Liver (tissue), 9 donors: ENCODE results near the gene SEMA4C. TPM values are rescaled to one million over a fixed set of nuclear protein-coding genes. Genes with fewer than 3 reads are reported as not detected.

Source experiments
- DNase-seq: peaks from one replicate; pipeline ENCODE4 v3.0.0-alpha.2; 2017; ENCODE audit warnings: low spot score
- H3K27ac ChIP-seq, 2 donors: one replicate each; pipeline ENCODE4 v1.7.0; 2013; ENCODE audit warnings: inconsistent platforms in 2 of 2, low read length in 2 of 2, control low read depth in 1 of 2, low read depth in 1 of 2, mild to moderate bottlenecking in 1 of 2
- H3K27me3 ChIP-seq, 4 donors: one replicate each; pipeline versions ENCODE4 v1.6.1 to v1.7.0; 2013; ENCODE audit warnings: low read length in 3 of 4, inconsistent platforms in 1 of 4, mild to moderate bottlenecking in 1 of 4, moderate library complexity in 1 of 4; ENCODE audit not compliant: control insufficient read depth in 4 of 4, insufficient read depth in 4 of 4
- H3K36me3 ChIP-seq, 4 donors: one replicate each; pipeline versions ENCODE4 v1.6.1 to v1.7.0; 2013; ENCODE audit warnings: low read length in 3 of 4, mild to moderate bottlenecking in 3 of 4, low read depth in 1 of 4, moderate library complexity in 1 of 4; ENCODE audit not compliant: control insufficient read depth in 4 of 4, insufficient read depth in 3 of 4
- H3K4me1 ChIP-seq, 4 donors: one replicate each; pipeline versions ENCODE4 v1.6.1 to v1.7.0; 2013; ENCODE audit warnings: low read length in 3 of 4, mild to moderate bottlenecking in 3 of 4, moderate library complexity in 1 of 4; ENCODE audit not compliant: control insufficient read depth in 4 of 4, insufficient read depth in 4 of 4
- H3K4me3 ChIP-seq, 3 donors: one replicate each; pipeline versions ENCODE4 v1.6.1 to v1.7.0; 2013; ENCODE audit warnings: low read length in 3 of 3, control low read depth in 1 of 3, low read depth in 1 of 3, mild to moderate bottlenecking in 1 of 3
- H3K9ac ChIP-seq, 2 donors: one replicate each; pipeline ENCODE4 v1.7.0; 2013; ENCODE audit warnings: low read length in 2 of 2, mild to moderate bottlenecking in 2 of 2, moderate library complexity in 2 of 2, control low read depth in 1 of 2, low read depth in 1 of 2
- H3K9me3 ChIP-seq, 4 donors: one replicate each; pipeline versions ENCODE4 v1.6.1 to v1.7.0; 2013; ENCODE audit warnings: low read length in 3 of 4; ENCODE audit not compliant: control insufficient read depth in 4 of 4
- EGR1 ChIP-seq, 2 donors: IDR thresholded peaks; 2 replicates each; pipeline ENCODE4 v1.6.1; 2016 to 2018; ENCODE audit warnings: antibody characterized with exemption in 2 of 2, low read depth in 2 of 2
- FOXA1 ChIP-seq: IDR thresholded peaks from 2 replicates; pipeline ENCODE4 v1.6.1; 2016; ENCODE audit warnings: antibody characterized with exemption
- FOXA2 ChIP-seq: IDR thresholded peaks from 2 replicates; pipeline ENCODE4 v1.6.1; 2016; ENCODE audit warnings: antibody characterized with exemption
- GABPA ChIP-seq, 2 donors: IDR thresholded peaks in 1 of 2; conservative IDR thresholded peaks in 1 of 2; 2 replicates each; pipeline ENCODE4 v1.6.1; 2016; ENCODE audit warnings: antibody characterized with exemption in 2 of 2, mild to moderate bottlenecking in 1 of 2, moderate library complexity in 1 of 2
- HNF4A ChIP-seq, 2 donors: conservative IDR thresholded peaks; 2 replicates each; pipeline ENCODE4 v1.6.1; 2016; ENCODE audit warnings: antibody characterized with exemption in 2 of 2, mild to moderate bottlenecking in 2 of 2
- HNF4G ChIP-seq: IDR thresholded peaks from 2 replicates; pipeline ENCODE4 v1.6.1; 2016; ENCODE audit warnings: antibody characterized with exemption
- JUND ChIP-seq, 2 donors: IDR thresholded peaks; 2 replicates each; pipeline ENCODE4 v1.6.1; 2016; ENCODE audit warnings: antibody characterized with exemption in 2 of 2
- NR2F2 ChIP-seq: IDR thresholded peaks from 2 replicates; pipeline ENCODE4 v1.6.1; 2016; ENCODE audit warnings: antibody characterized with exemption
- RAD21 ChIP-seq, 2 donors: IDR thresholded peaks; 2 replicates each; pipeline ENCODE4 v1.6.1; 2016; ENCODE audit warnings: antibody characterized with exemption in 2 of 2, mild to moderate bottlenecking in 2 of 2
- RXRA ChIP-seq, 2 donors: IDR thresholded peaks; 2 replicates each; pipeline ENCODE4 v1.6.1; 2017 to 2018; ENCODE audit warnings: antibody characterized with exemption in 2 of 2, mild to moderate bottlenecking in 1 of 2
- SP1 ChIP-seq: IDR thresholded peaks from 2 replicates; pipeline ENCODE4 v1.6.1; 2018; ENCODE audit warnings: antibody characterized with exemption, mild to moderate bottlenecking
- TAF1 ChIP-seq: conservative IDR thresholded peaks from 2 replicates; pipeline ENCODE4 v1.6.1; 2016; ENCODE audit warnings: antibody characterized with exemption, mild to moderate bottlenecking
- YY1 ChIP-seq: IDR thresholded peaks from 2 replicates; pipeline ENCODE4 v1.6.1; 2016; ENCODE audit warnings: antibody characterized with exemption, mild to moderate bottlenecking
- WGBS: extraction: QIAGEN DNeasy Blood & Tissue Kit; methylation state at CpG from one replicate; pipeline ENCODE4 v1.1.7; 2013; 5-methylcytosine and 5-hydroxymethylcytosine counted together
- polyA plus RNA-seq, 2 donors: library from polyadenylated mRNA; stranded (reverse) in 1 of 2; unstranded in 1 of 2; fragments of 200-250 nt in 1 of 2; fragments of >200 nt in 1 of 2; fragmentation: Nextera tagmentation in 1 of 2; extraction: Ambion mirVana in 1 of 2; gene quantifications; one replicate each; pipeline versions ENCODE4 v1.2.1 to v1.2.3, GENCODE V29; 2013 to 2015
- total RNA-seq, 2 donors: library from RNA; depleted of rRNA; stranded (reverse); fragments of >200 nt; gene quantifications; one replicate each; pipeline ENCODE4 v1.2.3, GENCODE V29; 2014
- TF ChIP-seq, protein P1 (sequence below): IDR thresholded peaks from 2 replicates; pipeline ENCODE4 v1.6.1; 2016; ENCODE audit warnings: antibody characterized with exemption
- TF ChIP-seq, protein P2 (sequence below): IDR thresholded peaks from 2 replicates; pipeline ENCODE4 v1.6.1; 2016; ENCODE audit warnings: antibody characterized with exemption
- TF ChIP-seq, protein P3 (sequence below): IDR thresholded peaks from 2 replicates; pipeline ENCODE4 v1.6.1; 2016; ENCODE audit warnings: antibody characterized with exemption
- TF ChIP-seq, protein P4 (sequence below): fragments of 150-350 bp; IDR thresholded peaks from 2 replicates; pipeline ENCODE4 v1.5.1; 2017; ENCODE audit warnings: improper control_type of control experiment, low read depth, low read length; ENCODE audit not compliant: missing input control
- TF ChIP-seq, protein P5 (sequence below): IDR thresholded peaks from 2 replicates; pipeline ENCODE4 v1.6.1; 2016; ENCODE audit warnings: antibody characterized with exemption, mild to moderate bottlenecking
- donor health status: healthy.
- donor health status: healthy.
- donor health status: healthy.
- donor health status: healthy.
- donor health status: healthy.

Gene SEMA4C
- total and polyA plus RNA-seq, 4 donors = 3.7 to 23.2 (median 13.2) TPM

DNA sequence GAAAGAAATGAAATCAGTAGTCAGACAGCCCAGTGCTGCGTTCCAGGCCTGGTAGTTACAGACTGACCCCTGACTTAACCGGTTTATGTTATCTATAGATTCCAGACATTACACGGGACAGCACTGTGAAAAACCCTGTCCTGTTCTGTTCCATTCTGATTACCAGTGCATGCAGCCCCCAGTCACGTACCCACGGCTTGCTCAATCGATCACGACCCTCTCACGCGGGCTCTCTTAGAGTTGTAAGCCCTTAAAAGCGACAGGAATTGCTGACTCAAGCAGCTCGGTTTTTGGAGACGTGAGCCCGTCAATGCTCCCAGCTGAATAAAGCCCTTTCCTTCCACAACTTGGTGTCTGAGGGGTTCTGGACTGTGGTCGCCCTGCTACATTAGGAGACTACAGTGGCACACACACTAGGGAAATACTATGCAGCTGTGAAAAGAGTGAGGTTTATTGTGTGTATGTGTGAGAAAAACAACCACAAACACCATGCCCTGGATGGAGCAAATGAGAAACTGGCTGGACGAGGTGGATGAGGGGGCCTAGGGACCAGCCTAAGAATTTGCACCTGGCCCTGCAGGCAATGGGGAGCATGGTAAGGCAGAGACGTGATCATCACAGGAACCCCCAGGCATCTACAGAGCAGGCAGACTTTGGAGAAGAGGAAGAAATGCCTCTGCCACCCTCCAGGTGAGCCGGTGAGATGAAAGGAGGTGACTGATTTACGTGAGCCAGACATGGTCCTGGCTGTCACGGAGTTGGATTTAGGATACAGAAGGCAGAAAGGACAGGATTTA lies 49.1 kb upstream of the SEMA4C start (continued):
- TF ChIP-seq, protein P1, sequence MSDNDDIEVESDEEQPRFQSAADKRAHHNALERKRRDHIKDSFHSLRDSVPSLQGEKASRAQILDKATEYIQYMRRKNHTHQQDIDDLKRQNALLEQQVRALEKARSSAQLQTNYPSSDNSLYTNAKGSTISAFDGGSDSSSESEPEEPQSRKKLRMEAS = no peak
- TF ChIP-seq, protein P2, sequence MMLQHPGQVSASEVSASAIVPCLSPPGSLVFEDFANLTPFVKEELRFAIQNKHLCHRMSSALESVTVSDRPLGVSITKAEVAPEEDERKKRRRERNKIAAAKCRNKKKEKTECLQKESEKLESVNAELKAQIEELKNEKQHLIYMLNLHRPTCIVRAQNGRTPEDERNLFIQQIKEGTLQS = no peak
- no peak for TF ChIP-seq HNF4G

DNA sequence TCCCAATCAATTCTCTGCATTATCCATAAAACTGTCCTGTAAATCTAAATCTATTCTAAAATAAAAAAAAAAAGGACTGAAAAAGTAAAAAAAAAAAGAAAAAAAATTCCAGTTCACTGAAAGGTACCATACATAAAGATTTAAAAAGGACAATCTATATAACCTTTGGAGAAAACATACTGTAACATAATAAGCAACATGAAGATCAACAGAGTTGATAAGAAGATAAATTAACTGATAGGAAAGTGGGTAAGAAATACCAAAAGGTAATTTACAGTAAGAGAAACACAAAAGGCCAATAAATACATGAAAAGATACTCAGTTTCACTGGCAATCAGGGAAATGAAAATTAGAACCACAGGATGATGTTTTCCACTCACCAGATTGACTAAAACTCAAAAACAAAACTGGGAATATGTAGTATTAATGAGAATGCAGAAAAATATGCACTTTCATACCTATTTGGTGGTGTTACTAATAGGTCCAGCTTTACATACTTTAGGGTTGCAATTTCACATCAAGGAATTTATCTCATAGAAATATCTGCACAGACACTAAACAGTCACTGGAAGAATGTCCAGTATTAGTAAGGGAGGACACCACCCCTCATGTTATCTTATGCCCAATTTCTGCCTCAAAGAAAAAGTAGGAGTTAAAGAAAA lies 48.3 kb upstream of the SEMA4C start:
- TF ChIP-seq FOXA2 = no peak
- DNase-seq = no peak
- Histone ChIP-seq H3K9me3 (peaks cover 6 to 14% (median 11%) of the 10 kb centered on the region in 4 donors), H3K36me3 (no peaks in the 10 kb centered on the region), H3K27ac (no peak overlapping the region), H3K27me3 (no peaks in the 10 kb centered on the region), H3K4me1 (no peaks in the 10 kb centered on the region), H3K9ac (no peak overlapping the region), H3K4me3 (no peak overlapping the region)

DNA sequence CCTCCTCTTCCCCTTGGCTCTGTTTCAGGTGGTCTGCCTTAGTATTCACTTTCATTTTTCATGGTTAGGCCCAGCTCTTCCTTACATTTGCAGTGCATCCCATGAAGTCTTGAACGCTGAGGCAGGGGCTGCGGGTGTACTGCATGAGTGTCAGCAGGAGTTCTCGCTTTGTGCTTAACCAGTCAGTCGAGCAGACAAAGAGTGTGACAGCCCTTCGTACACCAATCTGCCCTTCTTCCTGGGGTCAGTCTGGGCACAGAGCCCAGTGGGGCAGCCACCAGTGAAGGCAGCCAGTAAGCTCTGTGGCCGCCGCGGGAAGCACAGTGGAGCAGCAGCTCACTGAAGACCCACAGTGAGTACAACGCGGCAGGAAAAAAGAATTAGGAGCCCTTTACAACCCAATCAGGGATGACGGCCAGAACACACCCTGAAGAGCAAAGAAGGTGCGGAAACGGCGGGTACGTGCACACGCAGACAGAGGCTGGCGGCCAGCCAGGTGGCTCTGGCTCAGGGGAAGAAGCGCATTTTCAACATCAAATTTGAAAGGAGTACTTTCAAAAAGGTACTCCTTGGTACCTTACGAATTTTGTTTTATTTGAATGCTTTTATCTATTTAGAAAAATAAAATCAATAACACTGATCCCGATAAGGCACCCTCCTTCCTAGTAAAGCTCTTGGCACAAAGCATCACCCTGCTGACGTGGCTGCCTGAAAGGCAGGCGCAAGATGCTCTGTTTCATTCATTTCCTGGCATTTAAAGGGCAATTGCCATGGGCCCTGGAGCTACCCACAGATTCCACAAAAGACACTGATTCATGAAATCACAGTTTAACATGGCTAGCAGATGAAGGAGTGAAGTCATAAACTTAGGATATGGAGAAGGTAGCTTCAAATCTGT lies 47.0 kb upstream of the SEMA4C start:
- DNase-seq = no peak
- H3K4me1 ChIP-seq = no peaks in the 10 kb centered on the region
- peaks cover 6 to 14% (median 11%) of the 10 kb centered on the region in 4 donors for H3K9me3 ChIP-seq
- no peaks in the 10 kb centered on the region for H3K27me3 ChIP-seq
- WGBS = 81% methylated on average over 22 of the region's 22 CpGs
- no peak overlapping the region for H3K9ac ChIP-seq
- no peak overlapping the region for H3K4me3 ChIP-seq
- no peak overlapping the region for H3K27ac ChIP-seq
- H3K36me3 ChIP-seq = no peaks in the 10 kb centered on the region
- TF ChIP-seq EGR1 (IDR thresholded peaks at IDR 0.05; ENCODE audit: low read depth in 2 of 2) (no peak), SP1 (no peak), RAD21 (IDR thresholded peaks at IDR 0.05) (no peak), FOXA1 (no peak), TAF1 (no peak), JUND (IDR thresholded peaks at IDR 0.05) (no peak), FOXA2 (no peak), HNF4G (no peak), NR2F2 (no peak), GABPA (IDR thresholded peaks at IDR 0.05 in 1 of 2, conservative IDR thresholded peaks at IDR 0.05 in 1 of 2) (no peak), RXRA (IDR thresholded peaks at IDR 0.05) (no peak), HNF4A (conservative IDR thresholded peaks at IDR 0.05) (no peak), YY1 (no peak)
- TF ChIP-seq, protein P3, sequence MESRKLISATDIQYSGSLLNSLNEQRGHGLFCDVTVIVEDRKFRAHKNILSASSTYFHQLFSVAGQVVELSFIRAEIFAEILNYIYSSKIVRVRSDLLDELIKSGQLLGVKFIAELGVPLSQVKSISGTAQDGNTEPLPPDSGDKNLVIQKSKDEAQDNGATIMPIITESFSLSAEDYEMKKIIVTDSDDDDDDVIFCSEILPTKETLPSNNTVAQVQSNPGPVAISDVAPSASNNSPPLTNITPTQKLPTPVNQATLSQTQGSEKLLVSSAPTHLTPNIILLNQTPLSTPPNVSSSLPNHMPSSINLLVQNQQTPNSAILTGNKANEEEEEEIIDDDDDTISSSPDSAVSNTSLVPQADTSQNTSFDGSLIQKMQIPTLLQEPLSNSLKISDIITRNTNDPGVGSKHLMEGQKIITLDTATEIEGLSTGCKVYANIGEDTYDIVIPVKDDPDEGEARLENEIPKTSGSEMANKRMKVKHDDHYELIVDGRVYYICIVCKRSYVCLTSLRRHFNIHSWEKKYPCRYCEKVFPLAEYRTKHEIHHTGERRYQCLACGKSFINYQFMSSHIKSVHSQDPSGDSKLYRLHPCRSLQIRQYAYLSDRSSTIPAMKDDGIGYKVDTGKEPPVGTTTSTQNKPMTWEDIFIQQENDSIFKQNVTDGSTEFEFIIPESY = no peak
- TF ChIP-seq, protein P2 = no peak
- TF ChIP-seq, protein P4, sequence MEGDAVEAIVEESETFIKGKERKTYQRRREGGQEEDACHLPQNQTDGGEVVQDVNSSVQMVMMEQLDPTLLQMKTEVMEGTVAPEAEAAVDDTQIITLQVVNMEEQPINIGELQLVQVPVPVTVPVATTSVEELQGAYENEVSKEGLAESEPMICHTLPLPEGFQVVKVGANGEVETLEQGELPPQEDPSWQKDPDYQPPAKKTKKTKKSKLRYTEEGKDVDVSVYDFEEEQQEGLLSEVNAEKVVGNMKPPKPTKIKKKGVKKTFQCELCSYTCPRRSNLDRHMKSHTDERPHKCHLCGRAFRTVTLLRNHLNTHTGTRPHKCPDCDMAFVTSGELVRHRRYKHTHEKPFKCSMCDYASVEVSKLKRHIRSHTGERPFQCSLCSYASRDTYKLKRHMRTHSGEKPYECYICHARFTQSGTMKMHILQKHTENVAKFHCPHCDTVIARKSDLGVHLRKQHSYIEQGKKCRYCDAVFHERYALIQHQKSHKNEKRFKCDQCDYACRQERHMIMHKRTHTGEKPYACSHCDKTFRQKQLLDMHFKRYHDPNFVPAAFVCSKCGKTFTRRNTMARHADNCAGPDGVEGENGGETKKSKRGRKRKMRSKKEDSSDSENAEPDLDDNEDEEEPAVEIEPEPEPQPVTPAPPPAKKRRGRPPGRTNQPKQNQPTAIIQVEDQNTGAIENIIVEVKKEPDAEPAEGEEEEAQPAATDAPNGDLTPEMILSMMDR = no peak
- TF ChIP-seq, protein P1 = no peak
- TF ChIP-seq, protein P5, sequence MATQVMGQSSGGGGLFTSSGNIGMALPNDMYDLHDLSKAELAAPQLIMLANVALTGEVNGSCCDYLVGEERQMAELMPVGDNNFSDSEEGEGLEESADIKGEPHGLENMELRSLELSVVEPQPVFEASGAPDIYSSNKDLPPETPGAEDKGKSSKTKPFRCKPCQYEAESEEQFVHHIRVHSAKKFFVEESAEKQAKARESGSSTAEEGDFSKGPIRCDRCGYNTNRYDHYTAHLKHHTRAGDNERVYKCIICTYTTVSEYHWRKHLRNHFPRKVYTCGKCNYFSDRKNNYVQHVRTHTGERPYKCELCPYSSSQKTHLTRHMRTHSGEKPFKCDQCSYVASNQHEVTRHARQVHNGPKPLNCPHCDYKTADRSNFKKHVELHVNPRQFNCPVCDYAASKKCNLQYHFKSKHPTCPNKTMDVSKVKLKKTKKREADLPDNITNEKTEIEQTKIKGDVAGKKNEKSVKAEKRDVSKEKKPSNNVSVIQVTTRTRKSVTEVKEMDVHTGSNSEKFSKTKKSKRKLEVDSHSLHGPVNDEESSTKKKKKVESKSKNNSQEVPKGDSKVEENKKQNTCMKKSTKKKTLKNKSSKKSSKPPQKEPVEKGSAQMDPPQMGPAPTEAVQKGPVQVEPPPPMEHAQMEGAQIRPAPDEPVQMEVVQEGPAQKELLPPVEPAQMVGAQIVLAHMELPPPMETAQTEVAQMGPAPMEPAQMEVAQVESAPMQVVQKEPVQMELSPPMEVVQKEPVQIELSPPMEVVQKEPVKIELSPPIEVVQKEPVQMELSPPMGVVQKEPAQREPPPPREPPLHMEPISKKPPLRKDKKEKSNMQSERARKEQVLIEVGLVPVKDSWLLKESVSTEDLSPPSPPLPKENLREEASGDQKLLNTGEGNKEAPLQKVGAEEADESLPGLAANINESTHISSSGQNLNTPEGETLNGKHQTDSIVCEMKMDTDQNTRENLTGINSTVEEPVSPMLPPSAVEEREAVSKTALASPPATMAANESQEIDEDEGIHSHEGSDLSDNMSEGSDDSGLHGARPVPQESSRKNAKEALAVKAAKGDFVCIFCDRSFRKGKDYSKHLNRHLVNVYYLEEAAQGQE = no peak
